ENCODE data around the gene DYRK2.

Gene DYRK2

GRCh38 chr12:67704071-67704470, 55.5 kb downstream of the DYRK2 start:
- DNase-seq (ENCODE audit: low spot score): no peak

GRCh38 chr12:67705394-67706370, 57.1 kb downstream of the DYRK2 start:
- no peak for DNase-seq (ENCODE audit: low spot score)

DNA sequence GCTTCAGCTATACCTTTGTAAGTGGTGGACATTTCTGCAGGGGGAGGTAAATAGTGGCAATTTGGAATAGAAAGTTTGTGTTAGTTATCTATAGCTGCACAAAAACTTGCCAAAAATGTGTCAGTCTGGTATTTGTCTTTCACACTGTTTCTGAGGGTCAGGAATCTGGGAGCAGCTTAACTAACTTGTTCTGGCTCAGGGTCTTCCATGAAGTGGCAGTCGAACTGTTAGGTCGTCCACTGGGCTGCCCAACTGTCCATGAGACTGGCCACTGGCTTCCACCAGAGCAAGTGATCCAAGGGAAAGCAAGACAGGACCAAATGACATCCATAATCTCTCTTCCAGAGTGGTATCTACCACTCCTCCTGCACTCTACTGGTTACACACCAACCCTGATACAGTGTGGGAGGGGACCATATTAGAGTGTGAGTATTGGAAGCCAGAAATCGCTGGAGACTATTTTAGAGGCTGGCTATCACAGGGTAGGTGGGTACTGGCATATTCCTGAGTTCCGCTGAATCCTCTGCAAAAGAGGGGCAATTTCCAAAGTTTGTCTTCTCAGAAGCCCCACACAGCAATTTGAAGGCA, 60.9 kb downstream of the DYRK2 start:
- no peak for DNase-seq (ENCODE audit: low spot score)

DNA sequence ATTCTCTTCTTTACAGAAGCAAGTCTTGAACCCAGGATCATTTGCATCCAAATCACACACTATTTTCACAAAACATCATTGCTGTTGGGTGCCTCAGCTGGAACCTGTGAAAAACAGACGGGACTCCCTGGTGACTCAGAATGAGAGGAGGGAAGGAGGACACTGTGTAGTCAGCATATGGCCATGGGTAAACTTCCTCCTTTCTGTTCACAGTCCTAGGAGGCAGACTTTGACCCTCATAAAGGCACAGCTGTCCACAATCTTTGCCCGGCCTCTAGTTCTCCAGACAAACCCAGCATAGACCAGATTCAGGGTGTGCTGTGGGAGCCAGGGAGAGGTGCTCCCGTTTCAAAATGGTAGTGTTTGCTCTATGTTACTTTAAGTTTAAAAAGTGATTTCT, 62.0 kb downstream of the DYRK2 start:
- no peak for DNase-seq (ENCODE audit: low spot score)

DNA sequence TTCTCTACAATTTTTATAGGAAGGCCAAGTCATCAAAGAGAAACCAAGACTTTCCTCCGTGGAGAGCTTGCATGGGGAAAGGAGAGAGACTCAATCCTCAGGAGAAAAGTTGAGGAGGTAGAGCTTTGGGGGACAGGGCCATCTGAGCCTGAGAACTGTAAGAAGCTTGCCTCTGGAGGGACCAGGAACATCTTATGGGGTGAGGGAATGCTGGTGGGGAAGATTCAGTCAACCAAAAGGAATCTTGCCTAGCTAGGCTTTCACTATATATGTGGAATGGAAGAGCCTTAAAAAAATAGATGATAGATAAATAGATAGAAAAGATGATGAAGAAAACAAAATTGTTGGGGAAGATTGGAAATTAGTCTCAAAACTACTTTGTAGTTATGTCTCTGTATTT, 63.5 kb downstream of the DYRK2 start:
- no peak for DNase-seq (ENCODE audit: low spot score)

GRCh38 chr12:67714648-67715047, 66.1 kb downstream of the DYRK2 start:
- no peak for DNase-seq (ENCODE audit: low spot score)

Data from cerebellar cortex (tissue), 1 donor.